Ovary (tissue), 9 donors: ENCODE data around the gene ARHGEF33. TPM values are rescaled to one million over a fixed set of nuclear protein-coding genes. Genes with fewer than 3 reads are reported as not detected.

ENCODE experiments used
- DNase-seq, 5 donors: peaks; one replicate each; pipeline ENCODE4 v3.0.0-alpha.2; 2019 to 2020
- H3K27ac ChIP-seq, 2 donors: fragments of 200-600 bp; one replicate each; pipeline versions ENCODE4 v1.5.1 to v1.8.0; 2019 to 2022
- H3K27me3 ChIP-seq: fragments of 200-600 bp; one replicate; pipeline ENCODE4 v1.8.0; 2022
- H3K36me3 ChIP-seq: fragments of 200-600 bp; sonication (generic); one replicate; pipeline ENCODE4 v1.5.1; 2019
- H3K4me1 ChIP-seq: one replicate; pipeline ENCODE4 v1.8.1; 2013; ENCODE audit warnings: mild to moderate bottlenecking, moderate library complexity; ENCODE audit not compliant: insufficient read depth
- H3K4me3 ChIP-seq: fragments of 200-600 bp; sonication (generic); one replicate; pipeline ENCODE4 v1.5.1; 2017
- H3K9me3 ChIP-seq, 2 donors: fragments of 200-600 bp in 1 of 2; sonication (generic) in 1 of 2; one replicate each; pipeline versions ENCODE4 v1.5.1 to v1.8.1; 2013 to 2019; ENCODE audit warnings: mild to moderate bottlenecking in 1 of 2, moderate library complexity in 1 of 2
- CTCF ChIP-seq, 3 donors: fragments of 450-650 bp in 2 of 3; fragments of 200-600 bp in 1 of 3; IDR thresholded peaks; one replicate each; pipeline versions ENCODE4 v1.5.1 to v1.8.0; 2016 to 2022; ENCODE audit warnings: antibody characterized with exemption in 3 of 3, mild to moderate bottlenecking in 1 of 3
- EP300 ChIP-seq: sonication (generic); formaldehyde crosslinking; IDR thresholded peaks from one replicate; pipeline ENCODE4 v1.6.1; 2017; ENCODE audit warnings: antibody characterized with exemption
- POLR2A ChIP-seq: fragments of 450-650 bp; IDR thresholded peaks from one replicate; pipeline ENCODE4 v1.6.1; 2017; ENCODE audit warnings: antibody characterized with exemption, mild to moderate bottlenecking, moderate library complexity
- WGBS, 3 donors: extraction: QIAGEN DNeasy Blood & Tissue Kit in 1 of 3; methylation state at CpG; one replicate each; pipeline versions ENCODE4 v1.1.5 to v1.1.7; 2013 to 2017; 5-methylcytosine and 5-hydroxymethylcytosine counted together
- intact Hi-C, 4 donors: fragments of 100-400 bp; cut with DNase I; formaldehyde crosslinking; loops; one replicate each; pipeline versions ENCODE4 v1.11.0 to v1.15.1; 2022 to 2023
- polyA plus RNA-seq, 2 donors: library from polyadenylated mRNA; stranded (reverse); fragments of 200-250 nt in 1 of 2; fragments of 350-450 nt in 1 of 2; fragmentation: Illumina TruSeq in 1 of 2; extraction: RNeasy Lipid Tissue Mini Kit (QIAGEN cat#74804) in 1 of 2; gene quantifications; one replicate each; pipeline ENCODE4 v1.2.3, GENCODE V29; 2013 to 2014
- total RNA-seq, 7 donors: library from RNA; depleted of rRNA in 2 of 7; stranded (reverse); fragments of >200 nt in 2 of 7; fragmentation: NEBNext Ultra II Directional in 3 of 7; extraction: Animal tissue kit (Norgen Biotek cat#: 25700) in 3 of 7; gene quantifications; one replicate each; pipeline versions ENCODE4 v1.1.0 to v1.2.4, GENCODE V29; 2016 to 2023
- donor health status: DM: no; HTN: no; CAD: no; lungs with moderate emphysema.
- donor health status: DM: no; HTN: no; CAD: no.
- donor health status: Bipolar disorder and iron deficiency.
- donor health status: DM: yes; HTN: yes; CAD: no.
- donor health status: DM: no; HTN: no; CAD: no.
- donor health status: DM: yes; HTN: yes; CAD: no.

ARHGEF33 gene
- total and polyA plus RNA-seq, 9 donors = 1.3 to 4.4 (median 2.8) TPM

- 52 to 64% (median 62%) methylated on average over 3 of the region's 3 CpGs for WGBS, 3 donors
- Histone ChIP-seq H3K27me3 (no peaks in the 10 kb centered on the region), H3K4me3 (no peak overlapping the region), H3K36me3 (no peaks in the 10 kb centered on the region), H3K27ac (no peak overlapping the region), H3K9me3 (no peaks in the 10 kb centered on the region), H3K4me1 (no peaks in the 10 kb centered on the region)
- intact Hi-C loops = no loop called here
- no peak for TF ChIP-seq EP300
- TF ChIP-seq POLR2A = no peak
- DNase-seq = no peak
Measured at GRCh38 chr2:38981003-38981669, 91.5 kb downstream of the ARHGEF33 start.

DNA sequence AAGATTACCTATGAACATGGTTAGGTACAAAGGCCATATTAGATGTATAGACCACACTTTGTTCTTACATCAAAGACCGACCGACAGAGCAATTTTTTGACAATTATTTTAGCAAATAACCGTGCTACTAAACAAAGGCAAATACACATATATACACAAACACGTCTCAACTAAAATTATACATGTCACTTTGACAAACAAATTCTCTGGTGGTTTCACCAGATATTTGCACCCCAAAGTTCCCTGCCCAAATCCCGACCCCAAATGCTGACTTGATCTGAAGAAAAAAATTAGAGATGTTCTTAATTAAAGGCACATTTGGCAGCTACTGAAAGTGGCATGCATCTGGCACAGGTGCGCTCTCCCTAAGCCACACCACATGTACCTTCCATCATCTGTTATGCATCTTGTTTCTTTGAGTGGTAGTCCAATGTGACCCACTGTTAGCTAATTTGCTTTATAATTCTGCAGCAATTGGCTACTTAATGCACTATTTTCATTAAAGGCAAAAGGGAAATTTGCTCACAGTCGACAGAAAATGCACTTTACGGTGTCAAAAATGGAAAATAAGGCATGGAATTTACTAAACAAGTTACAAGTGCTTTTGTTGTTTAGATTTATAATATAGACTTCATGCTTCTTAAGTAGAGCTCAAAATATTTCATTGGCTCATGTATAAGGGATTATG, 92.1 kb downstream of the ARHGEF33 start:
- 90 to 94% (median 92%) methylated on average over 8 of the region's 8 CpGs for WGBS, 3 donors
- Histone ChIP-seq H3K9me3 (no peaks in the 10 kb centered on the region), H3K4me3 (no peak overlapping the region), H3K27ac (no peak overlapping the region), H3K36me3 (no peaks in the 10 kb centered on the region), H3K27me3 (no peaks in the 10 kb centered on the region), H3K4me1 (no peaks in the 10 kb centered on the region)
- DNase-seq = no peak
- no peak for TF ChIP-seq EP300
- TF ChIP-seq POLR2A = no peak
- TF ChIP-seq CTCF (IDR thresholded peaks at IDR 0.05) = no peak
- intact Hi-C loops = no loop called here

DNA sequence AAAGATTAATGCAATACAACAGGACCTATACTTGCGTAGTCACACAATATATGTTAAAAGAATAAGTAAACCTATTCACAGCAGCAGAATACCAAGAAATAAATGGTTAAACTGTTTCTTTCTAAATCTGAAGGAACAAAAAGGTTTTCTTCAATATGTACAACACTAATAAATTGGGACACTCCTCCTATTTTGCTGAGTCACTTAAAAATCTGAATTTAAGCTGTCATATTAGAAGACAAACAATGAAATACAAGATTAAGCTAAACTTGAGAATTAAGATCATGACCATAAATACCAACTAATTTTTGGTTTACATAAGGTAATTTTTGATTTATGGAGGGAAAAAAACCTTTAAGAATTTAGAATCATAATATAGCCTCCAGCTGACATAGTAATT, 92.8 kb downstream of the ARHGEF33 start:
- H3K36me3 ChIP-seq = no peaks in the 10 kb centered on the region
- intact Hi-C loops = no loop called here
- H3K9me3 ChIP-seq = no peaks in the 10 kb centered on the region
- TF ChIP-seq POLR2A (no peak), CTCF (IDR thresholded peaks at IDR 0.05) (no peak), EP300 (no peak)
- no peaks in the 10 kb centered on the region for H3K4me1 ChIP-seq
- DNase-seq = no peak
- H3K4me3 ChIP-seq = no peak overlapping the region
- H3K27me3 ChIP-seq = no peaks in the 10 kb centered on the region
- no peak overlapping the region for H3K27ac ChIP-seq
- 96 to 99% (median 96%) methylated on average over 1 of the region's 1 CpG for WGBS, 3 donors

DNA sequence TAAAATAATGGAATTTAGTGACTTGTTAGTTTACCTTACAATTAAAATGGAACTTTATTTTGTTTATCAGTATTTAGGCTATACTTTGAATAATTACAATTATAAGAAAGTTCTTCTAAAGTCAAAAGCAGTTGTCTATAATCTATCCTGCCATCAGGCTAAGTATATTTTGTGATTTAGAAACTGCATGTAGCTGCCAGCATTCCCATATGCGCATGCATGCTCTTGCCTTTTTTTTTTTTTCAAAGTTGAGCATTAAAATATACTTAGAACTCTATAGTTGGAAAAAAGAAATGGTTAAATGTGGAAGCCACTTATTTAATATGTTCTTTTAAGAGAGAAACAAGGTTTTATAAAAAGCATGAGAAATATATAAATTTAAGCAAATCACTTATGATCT, 99.0 kb downstream of the ARHGEF33 start:
- Histone ChIP-seq H3K4me3 (no peak overlapping the region), H3K27me3 (no peaks in the 10 kb centered on the region), H3K9me3 (no peaks in the 10 kb centered on the region), H3K36me3 (no peaks in the 10 kb centered on the region), H3K4me1 (no peaks in the 10 kb centered on the region), H3K27ac (no peak overlapping the region)
- WGBS, 3 donors = 96 to 97% (median 97%) methylated on average over 1 of the region's 1 CpG
- no peak for DNase-seq
- TF ChIP-seq POLR2A = no peak
- no peak for TF ChIP-seq EP300
- no peak for TF ChIP-seq CTCF (IDR thresholded peaks at IDR 0.05)
- intact Hi-C loops = no loop called here

GRCh38 chr2:38991899-38992298, 102.2 kb downstream of the ARHGEF33 start:
- 46 to 76% (median 49%) methylated on average over 2 of the region's 2 CpGs for WGBS, 3 donors
- no peaks in the 10 kb centered on the region for H3K36me3 ChIP-seq
- no peaks in the 10 kb centered on the region for H3K4me1 ChIP-seq
- DNase-seq = no peak
- no peak overlapping the region for H3K27ac ChIP-seq
- intact Hi-C loops = no loop called here
- TF ChIP-seq EP300 = no peak
- TF ChIP-seq POLR2A = no peak
- TF ChIP-seq CTCF (IDR thresholded peaks at IDR 0.05) = no peak
- no peak overlapping the region for H3K4me3 ChIP-seq
- H3K27me3 ChIP-seq = no peaks in the 10 kb centered on the region
- no peaks in the 10 kb centered on the region for H3K9me3 ChIP-seq
